ENCODE measurements around the gene OSBPL5. TPM values are rescaled to one million over a fixed set of nuclear protein-coding genes. Genes with fewer than 3 reads are reported as not detected.

OSBPL5 gene
- total RNA-seq, 1 donor from 2014 or later: 6.2 TPM

GRCh38 chr11:3106736-3107524, 58.2 kb downstream of the OSBPL5 start:
- H3K36me3 ChIP-seq: no peaks in the 10 kb centered on the region
- Mint-ChIP-seq H3K4me3 (no peak overlapping the region), H3K27ac (no peak overlapping the region)

GRCh38 chr11:3105791-3106735, 59.0 kb downstream of the OSBPL5 start:
- H3K36me3 ChIP-seq: no peaks in the 10 kb centered on the region
- H4K20me1 ChIP-seq (ENCODE audit: low read depth): no peaks in the 10 kb centered on the region
- no peak overlapping the region for H2AFZ ChIP-seq (replicated peaks)
- H3K79me2 ChIP-seq (ENCODE audit: low read depth): no peaks in the 10 kb centered on the region
- TF ChIP-seq EZH2phosphoT487 (IDR thresholded peaks at IDR 0.05) (no peak), EZH2 (IDR thresholded peaks at IDR 0.05) (no peak), CTCF (IDR thresholded peaks at IDR 0.05) (no peak)
- no peak overlapping the region for H3K27ac ChIP-seq
- no peak for DNase-seq (ENCODE audit: low spot score)
- H3K4me1 ChIP-seq: no peaks in the 10 kb centered on the region
- Mint-ChIP-seq H3K9me3 (no peaks in the 10 kb centered on the region), H3K4me3 (no peak overlapping the region), H3K27ac (no peak overlapping the region), H3K36me3 (peaks cover 10% of the 10 kb centered on the region), H3K4me1 (peaks cover 3% of the 10 kb centered on the region), H3K27me3 (ENCODE audit: insufficient read depth, low read depth) (no peaks in the 10 kb centered on the region)
- no peaks in the 10 kb centered on the region for H3K9me3 ChIP-seq (ENCODE audit: low read depth)
- no peak overlapping the region for H3K4me3 ChIP-seq
- no peak overlapping the region for H3K4me2 ChIP-seq
- no peaks in the 10 kb centered on the region for H3F3A ChIP-seq (ENCODE audit: low read depth)
- no peak overlapping the region for H3K9ac ChIP-seq
- no peaks in the 10 kb centered on the region for H3K27me3 ChIP-seq

More at GRCh38 chr11:3106736-3107524, 58.2 kb downstream of the OSBPL5 start:
- no peak for DNase-seq (ENCODE audit: low spot score)
- no peak overlapping the region for H3K9ac ChIP-seq
- H3K4me3 ChIP-seq: no peak overlapping the region
- H4K20me1 ChIP-seq (ENCODE audit: low read depth): no peaks in the 10 kb centered on the region
- H3K79me2 ChIP-seq (ENCODE audit: low read depth): no peaks in the 10 kb centered on the region
- Mint-ChIP-seq H3K9me3 (peaks cover 5% of the 10 kb centered on the region), H3K27me3 (ENCODE audit: insufficient read depth, low read depth) (no peaks in the 10 kb centered on the region), H3K36me3 (peaks cover 16% of the 10 kb centered on the region), H3K4me1 (peaks cover 3% of the 10 kb centered on the region)
- no peak overlapping the region for H3K27ac ChIP-seq
- H2AFZ ChIP-seq (replicated peaks): no peak overlapping the region
- H3K4me1 ChIP-seq: no peaks in the 10 kb centered on the region
- H3K4me2 ChIP-seq: no peak overlapping the region
- no peaks in the 10 kb centered on the region for H3K27me3 ChIP-seq
- H3F3A ChIP-seq (ENCODE audit: low read depth): no peaks in the 10 kb centered on the region
- TF ChIP-seq CTCF (IDR thresholded peaks at IDR 0.05) (no peak), EZH2phosphoT487 (IDR thresholded peaks at IDR 0.05) (no peak), EZH2 (IDR thresholded peaks at IDR 0.05) (no peak)
- no peaks in the 10 kb centered on the region for H3K9me3 ChIP-seq (ENCODE audit: low read depth)

- no peaks in the 10 kb centered on the region for H3K9me3 Mint-ChIP-seq
- Histone ChIP-seq H2AFZ (replicated peaks) (no peak overlapping the region), H3K27ac (no peak overlapping the region), H3K9ac (no peak overlapping the region), H3K79me2 (ENCODE audit: low read depth) (no peaks in the 10 kb centered on the region), H3K9me3 (ENCODE audit: low read depth) (no peaks in the 10 kb centered on the region), H3F3A (ENCODE audit: low read depth) (no peaks in the 10 kb centered on the region), H3K4me1 (no peaks in the 10 kb centered on the region), H3K36me3 (no peaks in the 10 kb centered on the region), H4K20me1 (ENCODE audit: low read depth) (no peaks in the 10 kb centered on the region), H3K4me2 (no peak overlapping the region), H3K27me3 (no peaks in the 10 kb centered on the region), H3K4me3 (no peak overlapping the region)
- peaks cover 3% of the 10 kb centered on the region for H3K36me3 Mint-ChIP-seq
- no peak overlapping the region for H3K27ac Mint-ChIP-seq
- TF ChIP-seq EZH2phosphoT487 (IDR thresholded peaks at IDR 0.05) (no peak), CTCF (IDR thresholded peaks at IDR 0.05) (no peak), EZH2 (IDR thresholded peaks at IDR 0.05) (no peak)
- H3K4me3 Mint-ChIP-seq: no peak overlapping the region
- DNase-seq (ENCODE audit: low spot score): no peak
- H3K4me1 Mint-ChIP-seq: peaks cover 3% of the 10 kb centered on the region
- peaks cover under 1% of the 10 kb centered on the region for H3K27me3 Mint-ChIP-seq (ENCODE audit: insufficient read depth, low read depth)
Measured at GRCh38 chr11:3104961-3105790, 59.9 kb downstream of the OSBPL5 start.
